ENCODE results near the gene FBXW2.

FBXW2 gene

GRCh38 chr9:120713257-120714087 lies 79.7 kb downstream of the FBXW2 start:
- DNase-seq = no peak

GRCh38 chr9:120712539-120713031 lies 80.6 kb downstream of the FBXW2 start:
- no peak for DNase-seq

- DNase-seq = no peak
Observed at GRCh38 chr9:120711841-120712538, 81.2 kb downstream of the FBXW2 start.

GRCh38 chr9:120711354-120711753 lies 81.9 kb downstream of the FBXW2 start:
- DNase-seq = no peak

GRCh38 chr9:120710110-120710981 lies 82.9 kb downstream of the FBXW2 start:
- no peak for DNase-seq

- peak; percentile 27 for DNase-seq
Observed at GRCh38 chr9:120708526-120709224, 84.5 kb downstream of the FBXW2 start.

- no peak for DNase-seq
Observed at GRCh38 chr9:120707170-120707569, 86.0 kb downstream of the FBXW2 start.
